ENCODE results near the gene TF. TPM values are rescaled to one million over a fixed set of nuclear protein-coding genes. Genes with fewer than 3 reads are reported as not detected.

TF gene
- polyA plus RNA-seq, 3 donors, result 0.73 TPM; not detected in 2

DNA sequence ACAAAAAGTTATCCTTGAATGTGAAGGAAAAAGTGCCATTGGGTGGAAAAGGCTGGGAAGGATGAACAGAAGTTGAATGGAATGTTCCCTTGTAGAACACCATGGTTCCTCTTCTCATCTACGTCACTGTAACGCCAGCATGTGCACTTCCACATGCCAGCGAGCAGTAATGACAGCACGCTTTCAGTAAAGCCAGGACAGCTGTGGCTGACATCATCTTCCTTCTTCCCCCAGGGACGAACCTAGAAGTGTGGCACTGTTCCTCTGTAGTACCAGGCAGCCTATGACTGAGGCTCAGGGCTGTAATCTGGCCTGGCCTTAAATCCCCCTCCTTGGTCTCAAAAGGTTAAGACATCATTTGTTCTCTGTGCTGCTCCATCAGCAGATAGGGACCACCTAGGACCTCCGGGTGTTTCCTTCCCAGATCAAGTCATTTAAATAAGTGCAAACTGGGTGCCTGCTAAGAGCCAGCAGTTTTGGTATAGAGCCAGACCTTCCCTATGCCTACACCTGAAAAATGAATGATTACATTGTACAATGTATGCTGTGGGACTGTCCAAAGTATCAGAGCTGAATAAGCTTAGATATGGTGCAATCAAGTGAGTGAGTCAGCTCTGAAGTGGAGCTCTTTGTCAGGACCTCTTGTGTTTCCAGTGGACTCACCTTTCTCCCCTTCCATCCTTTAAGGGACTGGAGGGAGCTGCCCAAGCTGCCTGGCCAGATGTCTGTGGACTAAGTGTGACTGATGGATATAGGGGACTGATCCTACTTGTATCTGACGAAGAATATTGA, 53.8 kb downstream of the TF start:
- intact Hi-C loops (cut with micrococcal nuclease), result loop anchor here (10.0 kb wide), 4 partner anchors 135 to 1075 kb away; partner anchors contain the start of genes NPHP3 (in 2 of the 2), ANAPC13 (in 1 of the 2), CDV3 (in 1 of the 2) and CEP63 (in 1 of the 2)

DNA sequence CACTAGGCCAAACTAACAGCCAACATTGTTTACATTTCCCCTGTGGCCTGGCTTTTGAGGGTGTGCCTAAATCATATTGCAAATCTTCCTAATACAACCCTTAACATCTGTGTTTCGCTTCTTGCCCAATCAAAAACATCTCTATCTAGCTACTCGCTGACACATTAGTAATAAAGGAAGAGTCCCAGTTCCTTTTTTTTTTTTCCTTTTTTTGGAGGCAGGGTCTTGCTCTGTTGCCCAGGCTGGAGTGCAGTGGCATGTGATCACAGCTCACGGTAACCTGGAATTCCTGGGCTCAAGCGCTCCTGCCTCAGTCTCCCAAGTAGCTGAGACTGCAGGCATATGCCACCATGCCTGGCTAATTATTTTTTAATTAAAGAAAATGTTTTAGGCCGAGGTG, 57.3 kb downstream of the TF start:
- Histone ChIP-seq H3K27ac (ENCODE audit: low read depth in 1 of 2, low read length in 2 of 2) (no peak overlapping the region), H3K36me3 (replicated peaks in 1 of 2; ENCODE audit: control insufficient read depth in 1 of 2, insufficient read depth in 2 of 2, low read length in 2 of 2) (peaks cover 9 to 12% of the 10 kb centered on the region in 2 donors), H3K27me3 (ENCODE audit: control insufficient read depth in 2 of 2, insufficient read depth in 2 of 2, low read length in 2 of 2) (no peaks in the 10 kb centered on the region), H3K4me2 (replicated peaks; ENCODE audit: extremely low read depth, low read length, poor library complexity, severe bottlenecking) (no peak overlapping the region), H2AFZ (ENCODE audit: insufficient read depth, low read depth, low read length, poor library complexity, severe bottlenecking) (peak overlapping the region; percentile 26), H3K4me1 (ENCODE audit: control insufficient read depth in 1 of 2, insufficient read depth in 2 of 2, low read length in 2 of 2) (peaks cover 16 to 20% of the 10 kb centered on the region in 2 donors), H4K20me1 (ENCODE audit: insufficient read depth, low read length) (no peaks in the 10 kb centered on the region), H3K9ac (ENCODE audit: insufficient read depth, low read length, poor library complexity, severe bottlenecking) (no peak overlapping the region), H3K4me3 (replicated peaks in 1 of 3; ENCODE audit: low read depth in 2 of 3, low read length in 3 of 3) (no peak overlapping the region), H3K9me3 (replicated peaks in 1 of 2; ENCODE audit: control insufficient read depth in 1 of 2, insufficient read depth in 1 of 2, low read length in 2 of 2) (no peaks in the 10 kb centered on the region), H3K79me2 (ENCODE audit: insufficient read depth, low read length) (peaks cover 20% of the 10 kb centered on the region)
- TF ChIP-seq, protein P1, sequence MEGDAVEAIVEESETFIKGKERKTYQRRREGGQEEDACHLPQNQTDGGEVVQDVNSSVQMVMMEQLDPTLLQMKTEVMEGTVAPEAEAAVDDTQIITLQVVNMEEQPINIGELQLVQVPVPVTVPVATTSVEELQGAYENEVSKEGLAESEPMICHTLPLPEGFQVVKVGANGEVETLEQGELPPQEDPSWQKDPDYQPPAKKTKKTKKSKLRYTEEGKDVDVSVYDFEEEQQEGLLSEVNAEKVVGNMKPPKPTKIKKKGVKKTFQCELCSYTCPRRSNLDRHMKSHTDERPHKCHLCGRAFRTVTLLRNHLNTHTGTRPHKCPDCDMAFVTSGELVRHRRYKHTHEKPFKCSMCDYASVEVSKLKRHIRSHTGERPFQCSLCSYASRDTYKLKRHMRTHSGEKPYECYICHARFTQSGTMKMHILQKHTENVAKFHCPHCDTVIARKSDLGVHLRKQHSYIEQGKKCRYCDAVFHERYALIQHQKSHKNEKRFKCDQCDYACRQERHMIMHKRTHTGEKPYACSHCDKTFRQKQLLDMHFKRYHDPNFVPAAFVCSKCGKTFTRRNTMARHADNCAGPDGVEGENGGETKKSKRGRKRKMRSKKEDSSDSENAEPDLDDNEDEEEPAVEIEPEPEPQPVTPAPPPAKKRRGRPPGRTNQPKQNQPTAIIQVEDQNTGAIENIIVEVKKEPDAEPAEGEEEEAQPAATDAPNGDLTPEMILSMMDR (IDR thresholded peaks at IDR 0.05), result no peak
- peaks cover 33% of the 10 kb centered on the region for H3K4me1 Mint-ChIP-seq
- intact Hi-C loops (cut with micrococcal nuclease), result loop anchor here (10.0 kb wide), 4 partner anchors 139 to 1079 kb away; partner anchors contain the start of genes NPHP3 (in 2 of the 2), ANAPC13 (in 1 of the 2), CDV3 (in 1 of the 2) and CEP63 (in 1 of the 2)
- peaks cover 11 to 13% of the 10 kb centered on the region in 2 donors for H3K36me3 Mint-ChIP-seq
- DNase-seq, result peak; percentile 11 to 44 (median 24)
- peaks cover 0 to 2% (median 0%) of the 10 kb centered on the region in 7 donors for H3K9me3 Mint-ChIP-seq
- peak overlapping the region in 2 of 7 donors; percentile 3 to 42 for H3K27ac Mint-ChIP-seq
- H3K4me3 Mint-ChIP-seq, result no peak overlapping the region
- H3K27me3 Mint-ChIP-seq (ENCODE audit: low read depth in 3 of 3), result peaks cover 7 to 9% (median 9%) of the 10 kb centered on the region in 3 donors
- no CpG with 5 or more reads among the region's 5 CpGs for WGBS (ENCODE audit: insufficient coverage)

More for the DNA sequence above, 53.8 kb downstream of the TF start:
- Mint-ChIP-seq H3K36me3 (no peaks in the 10 kb centered on the region), H3K4me1 (peaks cover 19% of the 10 kb centered on the region), H3K27me3 (ENCODE audit: low read depth in 3 of 3) (peaks cover 7 to 11% (median 9%) of the 10 kb centered on the region in 3 donors), H3K9me3 (peaks cover 2 to 11% (median 7%) of the 10 kb centered on the region in 7 donors), H3K4me3 (no peak overlapping the region), H3K27ac (peak overlapping the region in 5 of 7 donors; percentile 26 to 84 (median 42))
- WGBS (ENCODE audit: insufficient coverage), result 25% methylated on average over 5 of the region's 7 CpGs
- Histone ChIP-seq H4K20me1 (ENCODE audit: insufficient read depth, low read length) (no peaks in the 10 kb centered on the region), H3K9ac (ENCODE audit: insufficient read depth, low read length, poor library complexity, severe bottlenecking) (no peak overlapping the region), H3K4me1 (ENCODE audit: control insufficient read depth in 1 of 2, insufficient read depth in 2 of 2, low read length in 2 of 2) (peaks cover 5 to 6% of the 10 kb centered on the region in 2 donors), H3K4me3 (replicated peaks in 1 of 3; ENCODE audit: low read depth in 2 of 3, low read length in 3 of 3) (no peak overlapping the region), H3K4me2 (replicated peaks; ENCODE audit: extremely low read depth, low read length, poor library complexity, severe bottlenecking) (no peak overlapping the region), H3K27ac (ENCODE audit: low read depth in 1 of 2, low read length in 2 of 2) (no peak overlapping the region), H3K79me2 (ENCODE audit: insufficient read depth, low read length) (no peaks in the 10 kb centered on the region), H2AFZ (ENCODE audit: insufficient read depth, low read depth, low read length, poor library complexity, severe bottlenecking) (no peak overlapping the region), H3K27me3 (ENCODE audit: control insufficient read depth in 2 of 2, insufficient read depth in 2 of 2, low read length in 2 of 2) (no peaks in the 10 kb centered on the region), H3K9me3 (replicated peaks in 1 of 2; ENCODE audit: control insufficient read depth in 1 of 2, insufficient read depth in 1 of 2, low read length in 2 of 2) (no peaks in the 10 kb centered on the region), H3K36me3 (replicated peaks in 1 of 2; ENCODE audit: control insufficient read depth in 1 of 2, insufficient read depth in 2 of 2, low read length in 2 of 2) (no peaks in the 10 kb centered on the region)
- DNase-seq, result peak; percentile 52 to 84 (median 58)
- TF ChIP-seq, protein P1 (IDR thresholded peaks at IDR 0.05), result no peak

All from CD14-positive monocyte (primary cell).